Measurements from ENCODE around the gene PKIB. TPM values are rescaled to one million over a fixed set of nuclear protein-coding genes. Genes with fewer than 3 reads are reported as not detected.

PKIB gene
- total RNA-seq, 4 donors from 2014 or later, result 0.57 to 13.4 (median 2.4) TPM

DNA sequence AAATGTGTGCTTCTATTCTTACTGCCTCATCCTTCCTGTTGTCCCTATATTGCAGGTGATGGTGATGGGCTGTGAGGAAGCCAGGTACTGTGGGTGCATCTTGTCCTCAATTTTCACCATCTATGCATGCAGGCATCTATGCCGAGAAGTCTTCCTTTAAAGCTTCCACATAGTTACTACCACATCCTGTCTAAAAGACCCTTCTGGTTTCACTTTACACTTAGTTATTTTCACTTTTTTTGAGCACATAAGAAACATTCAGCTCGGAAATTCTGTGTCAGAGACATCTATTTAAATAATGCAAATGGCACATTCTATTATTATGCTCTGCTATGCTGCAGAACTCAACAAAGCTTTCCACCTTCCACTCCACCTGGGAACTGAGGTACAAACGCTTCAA is 141.1 kb downstream of the PKIB start:
- TF ChIP-seq, protein P1, sequence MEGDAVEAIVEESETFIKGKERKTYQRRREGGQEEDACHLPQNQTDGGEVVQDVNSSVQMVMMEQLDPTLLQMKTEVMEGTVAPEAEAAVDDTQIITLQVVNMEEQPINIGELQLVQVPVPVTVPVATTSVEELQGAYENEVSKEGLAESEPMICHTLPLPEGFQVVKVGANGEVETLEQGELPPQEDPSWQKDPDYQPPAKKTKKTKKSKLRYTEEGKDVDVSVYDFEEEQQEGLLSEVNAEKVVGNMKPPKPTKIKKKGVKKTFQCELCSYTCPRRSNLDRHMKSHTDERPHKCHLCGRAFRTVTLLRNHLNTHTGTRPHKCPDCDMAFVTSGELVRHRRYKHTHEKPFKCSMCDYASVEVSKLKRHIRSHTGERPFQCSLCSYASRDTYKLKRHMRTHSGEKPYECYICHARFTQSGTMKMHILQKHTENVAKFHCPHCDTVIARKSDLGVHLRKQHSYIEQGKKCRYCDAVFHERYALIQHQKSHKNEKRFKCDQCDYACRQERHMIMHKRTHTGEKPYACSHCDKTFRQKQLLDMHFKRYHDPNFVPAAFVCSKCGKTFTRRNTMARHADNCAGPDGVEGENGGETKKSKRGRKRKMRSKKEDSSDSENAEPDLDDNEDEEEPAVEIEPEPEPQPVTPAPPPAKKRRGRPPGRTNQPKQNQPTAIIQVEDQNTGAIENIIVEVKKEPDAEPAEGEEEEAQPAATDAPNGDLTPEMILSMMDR (IDR thresholded peaks at IDR 0.05; ENCODE audit: low read depth), result no peak

DNA sequence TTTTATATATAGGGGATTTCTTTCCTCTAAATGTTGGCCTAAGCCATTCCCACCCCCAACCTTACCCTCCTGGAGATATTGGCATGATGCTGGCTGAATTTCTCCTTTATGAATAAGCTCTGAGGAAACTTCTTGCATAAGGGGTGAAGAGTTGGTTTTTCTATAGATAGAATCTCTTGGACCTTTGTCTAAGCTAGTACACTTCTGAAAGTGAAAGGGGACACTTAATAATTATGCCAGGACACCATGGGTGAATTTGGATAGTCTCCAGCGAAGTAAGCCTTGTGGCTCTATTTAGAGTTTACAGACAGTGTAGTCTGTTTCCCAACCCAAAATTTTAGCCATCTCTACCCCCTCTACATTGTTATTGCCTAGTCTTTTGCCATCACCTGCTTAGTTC is 142.3 kb downstream of the PKIB start:
- TF ChIP-seq, protein P1 (IDR thresholded peaks at IDR 0.05; ENCODE audit: low read depth), result no peak

DNA sequence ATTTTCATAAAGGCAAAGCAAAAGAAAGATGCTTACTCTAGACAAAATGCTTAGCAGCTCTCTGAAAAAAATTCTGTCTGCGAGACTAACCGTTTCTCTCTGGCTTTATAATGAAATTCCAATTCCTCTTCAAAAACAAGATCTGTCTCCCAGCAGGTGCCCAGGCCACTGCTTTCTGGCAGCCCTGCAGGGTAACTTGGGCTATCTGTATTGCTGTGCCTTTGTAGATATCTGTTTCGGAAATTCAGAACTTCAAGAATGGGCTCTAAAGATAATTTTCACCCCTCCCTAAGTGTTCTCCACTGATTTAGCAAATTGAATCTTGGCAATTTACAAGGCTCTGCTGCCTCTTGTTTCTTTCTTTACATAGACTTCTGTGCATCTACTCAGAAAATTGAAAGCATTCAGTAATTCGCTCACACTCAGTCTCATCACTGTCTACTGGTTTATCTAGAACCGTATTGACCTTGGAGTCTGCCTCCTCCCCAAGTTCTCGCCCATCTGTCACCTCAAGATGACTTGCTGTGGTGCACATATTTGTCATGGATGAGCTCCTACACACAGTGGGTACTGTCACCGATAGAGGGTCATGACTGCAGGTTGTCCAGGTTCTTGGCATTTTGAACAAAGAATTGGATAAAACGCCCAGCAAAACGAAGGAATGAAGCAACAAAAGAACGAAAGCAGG is 142.9 kb downstream of the PKIB start:
- TF ChIP-seq, protein P1 (IDR thresholded peaks at IDR 0.05; ENCODE audit: low read depth), result no peak

DNA sequence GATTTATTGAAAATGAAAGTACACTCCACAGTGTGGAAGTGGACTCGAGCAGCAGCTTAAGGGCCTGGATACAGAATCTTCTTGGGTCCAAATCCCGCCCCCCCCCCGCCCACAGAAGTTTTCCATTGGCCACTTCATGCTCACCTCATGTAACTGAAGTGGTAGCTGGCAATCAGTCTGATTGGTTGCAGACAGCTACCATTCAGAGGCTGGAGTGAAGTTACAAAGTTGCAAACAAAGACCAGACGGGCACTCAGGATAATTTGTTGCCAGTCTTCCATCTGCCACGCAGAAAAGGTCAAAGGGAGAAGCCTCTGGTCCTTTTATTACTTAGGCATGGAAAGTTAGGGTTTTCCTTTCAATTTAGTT is 143.5 kb downstream of the PKIB start:
- TF ChIP-seq, protein P1 (IDR thresholded peaks at IDR 0.05; ENCODE audit: low read depth), result no peak

DNA sequence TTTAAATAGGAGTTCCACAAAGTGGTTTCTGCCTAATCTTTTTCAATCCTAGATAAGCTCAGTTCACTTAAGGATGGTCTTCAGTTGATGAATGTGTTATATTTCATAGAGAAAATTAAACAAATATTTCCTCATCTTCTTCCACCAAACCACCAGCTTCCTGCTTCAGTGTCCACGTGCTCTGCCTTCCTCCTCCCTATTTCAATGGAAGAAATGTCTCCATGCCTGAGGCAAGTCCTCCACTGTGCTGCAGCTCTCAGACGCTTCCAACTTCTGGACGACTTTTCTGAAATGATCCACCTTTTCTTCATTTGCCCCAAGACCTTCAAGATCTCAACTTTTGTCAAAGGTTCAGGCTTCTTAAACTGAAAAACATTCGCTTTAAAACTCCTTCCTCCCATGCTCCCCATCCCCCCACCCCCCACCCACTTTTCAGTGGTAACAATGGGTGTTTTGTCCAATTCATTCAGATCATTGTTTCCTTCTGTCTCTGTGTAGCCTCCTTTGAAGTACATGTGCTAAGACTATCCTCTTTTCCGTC is 144.1 kb downstream of the PKIB start:
- TF ChIP-seq, protein P1 (IDR thresholded peaks at IDR 0.05; ENCODE audit: low read depth), result no peak

DNA sequence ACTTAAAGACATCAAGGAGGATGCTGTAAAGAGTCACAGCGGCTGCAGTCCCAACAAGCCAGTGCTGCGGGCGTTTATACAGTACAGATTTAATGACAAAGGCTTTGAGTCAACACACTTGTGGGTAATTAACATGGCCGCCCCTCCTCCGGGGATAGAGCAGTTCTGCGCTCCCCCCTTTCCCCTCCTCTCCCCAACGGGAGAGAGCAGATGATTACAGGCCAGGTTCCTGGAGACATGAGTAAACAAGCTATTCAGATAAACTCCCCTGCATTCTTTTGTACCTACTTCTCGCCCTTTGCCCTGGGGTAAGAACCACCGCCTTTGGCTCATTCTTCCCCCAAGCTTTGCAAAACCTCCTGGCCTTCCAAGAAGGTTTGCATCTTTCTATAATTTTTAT is 145.7 kb downstream of the PKIB start:
- TF ChIP-seq, protein P1 (IDR thresholded peaks at IDR 0.05; ENCODE audit: low read depth), result no peak

DNA sequence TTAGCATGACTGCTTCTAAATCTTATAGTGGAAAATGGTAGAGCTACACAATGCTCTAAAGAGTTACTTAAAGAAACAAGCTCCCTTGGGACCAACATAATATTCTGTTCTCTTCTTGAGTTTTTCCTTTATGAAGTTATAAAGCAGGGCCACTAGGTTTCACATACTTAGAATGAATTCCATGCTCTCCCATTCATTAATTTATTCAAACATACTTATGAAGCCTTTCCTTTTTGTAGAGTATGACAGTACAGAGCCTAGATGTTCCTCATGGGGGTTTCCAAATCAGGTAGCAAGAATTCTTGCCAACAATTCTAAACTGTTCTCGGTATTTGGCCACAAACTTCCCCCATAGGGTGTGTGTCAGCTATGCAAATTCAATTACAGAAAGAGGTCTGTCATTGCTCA is 148.7 kb downstream of the PKIB start:
- TF ChIP-seq, protein P1 (IDR thresholded peaks at IDR 0.05; ENCODE audit: low read depth), result no peak

Data from subcutaneous adipose tissue (tissue), 4 donors.